SKM-1 (cell line): ENCODE results near the gene GLCE.

ENCODE experiments used
- DNase-seq: peaks from one replicate; lab custom pipeline; 2025; ENCODE audit not compliant: unreplicated experiment; lab: John Stamatoyannopoulos, UW

GLCE gene

GRCh38 chr15:69160141-69160993 lies at the start of gene GLCE:
GLCE (plus strand) TSS chr15:69160635; CDS start chr15:69255807, 95,172 bp downstream.
- peak; percentile 97 for DNase-seq

GRCh38 chr15:69114331-69114928 lies 46.0 kb upstream of the GLCE start:
- DNase-seq: no peak

GRCh38 chr15:69115031-69115430 lies 45.4 kb upstream of the GLCE start:
- no peak for DNase-seq

GRCh38 chr15:69116391-69116790 lies 44.0 kb upstream of the GLCE start:
- no peak for DNase-seq

- no peak for DNase-seq
Observed at GRCh38 chr15:69117431-69117871, 43.0 kb upstream of the GLCE start.

GRCh38 chr15:69118089-69118488 lies 42.3 kb upstream of the GLCE start:
- no peak for DNase-seq

- no peak for DNase-seq
Observed at GRCh38 chr15:69119001-69119400, 41.4 kb upstream of the GLCE start.

GRCh38 chr15:69119683-69120395 lies 40.6 kb upstream of the GLCE start:
- DNase-seq: no peak

- DNase-seq: no peak
Observed at GRCh38 chr15:69120732-69121131, 39.7 kb upstream of the GLCE start.

- DNase-seq: no peak
Observed at GRCh38 chr15:69121198-69121828, 39.1 kb upstream of the GLCE start.

- DNase-seq: no peak
Observed at GRCh38 chr15:69125236-69125635, 35.2 kb upstream of the GLCE start.

GRCh38 chr15:69126054-69126469 lies 34.4 kb upstream of the GLCE start:
- DNase-seq: peak; percentile 50

GRCh38 chr15:69127306-69127705 lies 33.1 kb upstream of the GLCE start:
- DNase-seq: no peak

- no peak for DNase-seq
Observed at GRCh38 chr15:69128667-69129311, 31.6 kb upstream of the GLCE start.

GRCh38 chr15:69131362-69132220 lies 28.8 kb upstream of the GLCE start:
- peak; percentile 71 for DNase-seq

- DNase-seq: no peak
Observed at GRCh38 chr15:69132430-69132829, 28.0 kb upstream of the GLCE start.

- no peak for DNase-seq
Observed at GRCh38 chr15:69132977-69133861, 27.2 kb upstream of the GLCE start.

- DNase-seq: no peak
Observed at GRCh38 chr15:69133862-69134519, 26.4 kb upstream of the GLCE start.
